Urinary bladder (tissue), 4 donors: ENCODE measurements around the gene TMEM239. TPM values are rescaled to one million over a fixed set of nuclear protein-coding genes. Genes with fewer than 3 reads are reported as not detected.
"Not testable (repeated sequence)": the region's sequence is repeated elsewhere in the genome, so short reads cannot be mapped to it uniquely, and the experiment has no call there.

ENCODE experiments used
- DNase-seq: peaks from one replicate; pipeline ENCODE4 v3.0.0-alpha.2; 2015; ENCODE audit errors: extremely low spot score
- H3K27ac ChIP-seq: one replicate; pipeline ENCODE4 v1.5.1; 2013; ENCODE audit warnings: low read depth, mild to moderate bottlenecking, moderate library complexity
- H3K36me3 ChIP-seq: one replicate; pipeline ENCODE4 v1.6.1; 2013; ENCODE audit warnings: mild to moderate bottlenecking, moderate library complexity; ENCODE audit not compliant: insufficient read depth
- H3K4me1 ChIP-seq: one replicate; pipeline ENCODE4 v1.6.1; 2013; ENCODE audit warnings: mild to moderate bottlenecking, moderate library complexity; ENCODE audit not compliant: insufficient read depth
- H3K4me3 ChIP-seq: one replicate; pipeline ENCODE4 v1.5.1; 2013; ENCODE audit warnings: low read depth, low read length
- WGBS: extraction: QIAGEN DNeasy Blood & Tissue Kit; methylation state at CpG from one replicate; pipeline ENCODE4 v1.1.7; 2013; 5-methylcytosine and 5-hydroxymethylcytosine counted together
- polyA plus RNA-seq: library from polyadenylated mRNA; stranded (reverse); fragments of 200-250 nt; gene quantifications from one replicate; pipeline ENCODE4 v1.2.3, GENCODE V29; 2013
- total RNA-seq: library from RNA; depleted of rRNA; stranded (reverse); fragments of >200 nt; gene quantifications from one replicate; pipeline ENCODE4 v1.2.3, GENCODE V29; 2014
- donor health status: healthy with polysubstance abuse.
- donor health status: healthy.

The TMEM239 gene
- total and polyA plus RNA-seq, 2 donors: not detected

GRCh38 chr20:2805689-2806350 lies 10.3 kb upstream of the TMEM239 start:
- 49% methylated on average over 22 of the region's 22 CpGs for WGBS
- H3K4me3 ChIP-seq: no peak overlapping the region
- H3K4me1 ChIP-seq: no peaks in the 10 kb centered on the region
- DNase-seq: no peak
- H3K36me3 ChIP-seq: no peaks in the 10 kb centered on the region
- H3K27ac ChIP-seq: no peak overlapping the region

GRCh38 chr20:2806351-2806701 lies 9.8 kb upstream of the TMEM239 start:
- no peak for DNase-seq
- H3K4me3 ChIP-seq: no peak overlapping the region
- 60% methylated on average over 4 of the region's 4 CpGs for WGBS
- no peak overlapping the region for H3K27ac ChIP-seq
- no peaks in the 10 kb centered on the region for H3K36me3 ChIP-seq
- no peaks in the 10 kb centered on the region for H3K4me1 ChIP-seq

GRCh38 chr20:2807019-2807418 lies 9.1 kb upstream of the TMEM239 start:
- Histone ChIP-seq H3K4me3 (no peak overlapping the region), H3K4me1 (no peaks in the 10 kb centered on the region), H3K27ac (no peak overlapping the region), H3K36me3 (no peaks in the 10 kb centered on the region)
- 82% methylated on average over 4 of the region's 4 CpGs for WGBS
- no peak for DNase-seq

GRCh38 chr20:2807929-2808328 lies 8.2 kb upstream of the TMEM239 start:
- not testable (repeated sequence) for H3K27ac ChIP-seq, H3K4me1 ChIP-seq, DNase-seq, H3K4me3 ChIP-seq, H3K36me3 ChIP-seq
- WGBS: 76% methylated on average over 9 of the region's 9 CpGs

- Histone ChIP-seq H3K4me3 (no peak overlapping the region), H3K4me1 (no peaks in the 10 kb centered on the region), H3K36me3 (no peaks in the 10 kb centered on the region), H3K27ac (no peak overlapping the region)
- 92% methylated on average over 10 of the region's 10 CpGs for WGBS
- no peak for DNase-seq
Measured at GRCh38 chr20:2809690-2810089, 6.5 kb upstream of the TMEM239 start.

GRCh38 chr20:2812189-2812588 lies 4.0 kb upstream of the TMEM239 start:
- no peak overlapping the region for H3K4me3 ChIP-seq
- H3K36me3 ChIP-seq: no peaks in the 10 kb centered on the region
- WGBS: 73% methylated on average over 3 of the region's 3 CpGs
- no peaks in the 10 kb centered on the region for H3K4me1 ChIP-seq
- no peak overlapping the region for H3K27ac ChIP-seq
- DNase-seq: no peak

- DNase-seq: no peak
- Histone ChIP-seq H3K27ac (no peak overlapping the region), H3K36me3 (no peaks in the 10 kb centered on the region), H3K4me3 (no peak overlapping the region), H3K4me1 (no peaks in the 10 kb centered on the region)
- 97% methylated on average over 1 of the region's 1 CpG for WGBS
Measured at GRCh38 chr20:2814076-2814475, 2.1 kb upstream of the TMEM239 start.

- WGBS: 27% methylated on average over 5 of the region's 5 CpGs
- Histone ChIP-seq H3K27ac (no peak within 1 kb of the TSS), H3K4me1 (no peaks in the 10 kb centered on the region), H3K4me3 (no peak within 1 kb of the TSS), H3K36me3 (no peaks in the 10 kb centered on the region)
- DNase-seq: no peak
Measured at GRCh38 chr20:2814587-2815051, 1.5 kb upstream of the TMEM239 start, which contains the start of gene C20orf141. Gene C20orf141 (plus strand): TSS chr20:2814987. CDS start chr20:2815185, 198 bp downstream.

GRCh38 chr20:2815242-2815900 lies 793 bp upstream of the TMEM239 start:
- H3K4me1 ChIP-seq: no peaks in the 10 kb centered on the region
- WGBS: 88% methylated on average over 8 of the region's 8 CpGs
- no peak overlapping the region for H3K4me3 ChIP-seq
- DNase-seq: no peak
- H3K36me3 ChIP-seq: no peaks in the 10 kb centered on the region
- H3K27ac ChIP-seq: no peak overlapping the region

GRCh38 chr20:2816583-2817340 lies 598 bp downstream of the TMEM239 start:
- H3K27ac ChIP-seq: no peak overlapping the region
- no peaks in the 10 kb centered on the region for H3K4me1 ChIP-seq
- DNase-seq: no peak
- H3K36me3 ChIP-seq: no peaks in the 10 kb centered on the region
- 80% methylated on average over 20 of the region's 20 CpGs for WGBS
- no peak overlapping the region for H3K4me3 ChIP-seq

GRCh38 chr20:2817341-2817726 lies 1.2 kb downstream of the TMEM239 start:
- Histone ChIP-seq H3K36me3 (no peaks in the 10 kb centered on the region), H3K4me1 (no peaks in the 10 kb centered on the region), H3K27ac (no peak overlapping the region), H3K4me3 (no peak overlapping the region)
- DNase-seq: no peak
- WGBS: 94% methylated on average over 2 of the region's 2 CpGs

GRCh38 chr20:2817891-2818595 lies 1.9 kb downstream of the TMEM239 start:
- Histone ChIP-seq H3K36me3 (no peaks in the 10 kb centered on the region), H3K27ac (no peak overlapping the region)
- DNase-seq: no peak

GRCh38 chr20:2820084-2820895 lies 4.1 kb downstream of the TMEM239 start:
- Histone ChIP-seq H3K4me3 (no peak overlapping the region), H3K4me1 (no peaks in the 10 kb centered on the region), H3K27ac (no peak overlapping the region), H3K36me3 (no peaks in the 10 kb centered on the region)
- 22% methylated on average over 32 of the region's 32 CpGs for WGBS
- DNase-seq: no peak

More at GRCh38 chr20:2817891-2818595, 1.9 kb downstream of the TMEM239 start:
- no peak overlapping the region for H3K4me3 ChIP-seq
- WGBS: 77% methylated on average over 7 of the region's 7 CpGs
- no peaks in the 10 kb centered on the region for H3K4me1 ChIP-seq
